MM.1S (cell line): ENCODE measurements around the gene SLC39A1.

Experiments
- EZH2 ChIP-seq: fragments of 300-600 bp; sonication (generic); optimal IDR thresholded peaks from 2 replicates; pipeline ENCODE3; 2017; ENCODE audit warnings: low read depth, mild to moderate bottlenecking, antibody characterized with exemption, low read length, mixed read lengths
- TF ChIP-seq, protein P1 (sequence below): fragments of 300-600 bp; sonication (generic); IDR thresholded peaks from 2 replicates; pipeline ENCODE4 v1.5.1; 2016; ENCODE audit warnings: antibody characterized with exemption, low read length, mixed read lengths

- TF ChIP-seq, protein P1, sequence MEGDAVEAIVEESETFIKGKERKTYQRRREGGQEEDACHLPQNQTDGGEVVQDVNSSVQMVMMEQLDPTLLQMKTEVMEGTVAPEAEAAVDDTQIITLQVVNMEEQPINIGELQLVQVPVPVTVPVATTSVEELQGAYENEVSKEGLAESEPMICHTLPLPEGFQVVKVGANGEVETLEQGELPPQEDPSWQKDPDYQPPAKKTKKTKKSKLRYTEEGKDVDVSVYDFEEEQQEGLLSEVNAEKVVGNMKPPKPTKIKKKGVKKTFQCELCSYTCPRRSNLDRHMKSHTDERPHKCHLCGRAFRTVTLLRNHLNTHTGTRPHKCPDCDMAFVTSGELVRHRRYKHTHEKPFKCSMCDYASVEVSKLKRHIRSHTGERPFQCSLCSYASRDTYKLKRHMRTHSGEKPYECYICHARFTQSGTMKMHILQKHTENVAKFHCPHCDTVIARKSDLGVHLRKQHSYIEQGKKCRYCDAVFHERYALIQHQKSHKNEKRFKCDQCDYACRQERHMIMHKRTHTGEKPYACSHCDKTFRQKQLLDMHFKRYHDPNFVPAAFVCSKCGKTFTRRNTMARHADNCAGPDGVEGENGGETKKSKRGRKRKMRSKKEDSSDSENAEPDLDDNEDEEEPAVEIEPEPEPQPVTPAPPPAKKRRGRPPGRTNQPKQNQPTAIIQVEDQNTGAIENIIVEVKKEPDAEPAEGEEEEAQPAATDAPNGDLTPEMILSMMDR: no peak
- TF ChIP-seq EZH2: no peak
Observed at GRCh38 chr1:153961421-153961820, 1.9 kb downstream of the SLC39A1 start.
